ENCODE results near the gene CNNM2.

The CNNM2 gene

GRCh38 chr10:103080891-103081581 is 162.9 kb downstream of the CNNM2 start:
- no peaks in the 10 kb centered on the region for H3K4me1 Mint-ChIP-seq

GRCh38 chr10:103082683-103083082 is 164.6 kb downstream of the CNNM2 start:
- no peak overlapping the region for H3K4me3 Mint-ChIP-seq
- no peak overlapping the region for H3K27ac Mint-ChIP-seq
- H3K4me1 Mint-ChIP-seq = no peaks in the 10 kb centered on the region
- H3K27me3 Mint-ChIP-seq (ENCODE audit: low read depth) = peaks cover 3% of the 10 kb centered on the region
- TF ChIP-seq, protein P1, sequence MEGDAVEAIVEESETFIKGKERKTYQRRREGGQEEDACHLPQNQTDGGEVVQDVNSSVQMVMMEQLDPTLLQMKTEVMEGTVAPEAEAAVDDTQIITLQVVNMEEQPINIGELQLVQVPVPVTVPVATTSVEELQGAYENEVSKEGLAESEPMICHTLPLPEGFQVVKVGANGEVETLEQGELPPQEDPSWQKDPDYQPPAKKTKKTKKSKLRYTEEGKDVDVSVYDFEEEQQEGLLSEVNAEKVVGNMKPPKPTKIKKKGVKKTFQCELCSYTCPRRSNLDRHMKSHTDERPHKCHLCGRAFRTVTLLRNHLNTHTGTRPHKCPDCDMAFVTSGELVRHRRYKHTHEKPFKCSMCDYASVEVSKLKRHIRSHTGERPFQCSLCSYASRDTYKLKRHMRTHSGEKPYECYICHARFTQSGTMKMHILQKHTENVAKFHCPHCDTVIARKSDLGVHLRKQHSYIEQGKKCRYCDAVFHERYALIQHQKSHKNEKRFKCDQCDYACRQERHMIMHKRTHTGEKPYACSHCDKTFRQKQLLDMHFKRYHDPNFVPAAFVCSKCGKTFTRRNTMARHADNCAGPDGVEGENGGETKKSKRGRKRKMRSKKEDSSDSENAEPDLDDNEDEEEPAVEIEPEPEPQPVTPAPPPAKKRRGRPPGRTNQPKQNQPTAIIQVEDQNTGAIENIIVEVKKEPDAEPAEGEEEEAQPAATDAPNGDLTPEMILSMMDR (IDR thresholded peaks at IDR 0.05; ENCODE audit: unreplicated experiment in 3 of 3) = no peak
- H3K9me3 Mint-ChIP-seq = no peaks in the 10 kb centered on the region
- peaks cover 61% of the 10 kb centered on the region for H3K36me3 Mint-ChIP-seq (ENCODE audit: low read depth)

More at GRCh38 chr10:103080891-103081581, 162.9 kb downstream of the CNNM2 start:
- TF ChIP-seq, protein P1 (IDR thresholded peaks at IDR 0.05; ENCODE audit: unreplicated experiment in 3 of 3) = no peak
- Mint-ChIP-seq H3K4me3 (no peak overlapping the region), H3K9me3 (no peaks in the 10 kb centered on the region), H3K27me3 (ENCODE audit: low read depth) (peaks cover 3% of the 10 kb centered on the region), H3K27ac (no peak overlapping the region), H3K36me3 (ENCODE audit: low read depth) (peaks cover 63% of the 10 kb centered on the region)

DNA sequence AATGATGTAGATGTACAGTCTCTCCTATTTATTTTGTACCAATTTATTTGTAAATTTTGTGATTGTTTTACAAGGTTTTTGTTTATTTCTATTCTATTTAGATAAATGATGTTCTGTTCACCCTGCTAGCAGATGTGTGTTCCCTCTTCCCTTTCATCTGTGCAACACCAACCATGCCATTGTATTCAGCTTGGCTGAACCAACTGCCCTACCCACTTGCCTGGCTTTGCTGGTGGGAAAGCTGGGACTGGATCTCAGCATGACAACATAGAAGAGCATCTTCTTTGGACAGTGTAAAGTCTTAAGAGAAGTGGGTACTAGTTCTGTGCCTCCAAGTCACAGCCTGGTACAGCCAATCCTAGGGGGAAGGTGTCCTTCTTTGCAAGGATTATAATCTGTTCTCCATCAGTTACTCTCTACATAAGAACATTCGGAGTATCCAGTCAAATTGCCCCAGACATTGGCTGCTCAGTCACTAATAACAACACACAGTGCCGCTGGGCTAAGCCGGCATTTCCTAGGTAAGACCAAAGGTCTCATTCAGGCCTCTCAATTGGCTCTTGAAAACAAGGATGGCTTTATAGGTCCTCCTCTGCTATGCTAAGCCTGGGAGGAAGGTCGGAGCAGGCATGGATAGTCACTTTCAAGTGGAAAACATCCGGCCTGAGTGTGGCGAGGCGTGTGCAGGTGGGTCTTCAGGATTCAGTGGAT is 165.3 kb downstream of the CNNM2 start:
- H3K4me1 Mint-ChIP-seq = no peaks in the 10 kb centered on the region
- no peak overlapping the region for H3K27ac Mint-ChIP-seq
- TF ChIP-seq, protein P1 (IDR thresholded peaks at IDR 0.05; ENCODE audit: unreplicated experiment in 3 of 3) = no peak
- H3K27me3 Mint-ChIP-seq (ENCODE audit: low read depth) = no peaks in the 10 kb centered on the region
- H3K4me3 Mint-ChIP-seq = no peak overlapping the region
- H3K9me3 Mint-ChIP-seq = no peaks in the 10 kb centered on the region
- peaks cover 60% of the 10 kb centered on the region for H3K36me3 Mint-ChIP-seq (ENCODE audit: low read depth)

GRCh38 chr10:103083977-103084320 is 165.9 kb downstream of the CNNM2 start:
- Mint-ChIP-seq H3K27me3 (ENCODE audit: low read depth) (no peaks in the 10 kb centered on the region), H3K27ac (no peak overlapping the region), H3K4me1 (no peaks in the 10 kb centered on the region), H3K36me3 (ENCODE audit: low read depth) (peaks cover 60% of the 10 kb centered on the region), H3K9me3 (no peaks in the 10 kb centered on the region), H3K4me3 (no peak overlapping the region)
- TF ChIP-seq, protein P1 (IDR thresholded peaks at IDR 0.05; ENCODE audit: unreplicated experiment in 3 of 3) = no peak

GRCh38 chr10:103086261-103086660 is 168.2 kb downstream of the CNNM2 start:
- H3K4me1 Mint-ChIP-seq = no peaks in the 10 kb centered on the region
- no peak overlapping the region for H3K27ac Mint-ChIP-seq
- peaks cover 80% of the 10 kb centered on the region for H3K36me3 Mint-ChIP-seq (ENCODE audit: low read depth)
- no peaks in the 10 kb centered on the region for H3K27me3 Mint-ChIP-seq (ENCODE audit: low read depth)
- H3K4me3 Mint-ChIP-seq = no peak overlapping the region
- no peaks in the 10 kb centered on the region for H3K9me3 Mint-ChIP-seq
- TF ChIP-seq, protein P1 (IDR thresholded peaks at IDR 0.05; ENCODE audit: unreplicated experiment in 3 of 3) = no peak

GRCh38 chr10:103086799-103087198 is 168.7 kb downstream of the CNNM2 start:
- Mint-ChIP-seq H3K27me3 (ENCODE audit: low read depth) (no peaks in the 10 kb centered on the region), H3K9me3 (no peaks in the 10 kb centered on the region), H3K4me3 (no peak overlapping the region), H3K4me1 (no peaks in the 10 kb centered on the region), H3K36me3 (ENCODE audit: low read depth) (peaks cover 82% of the 10 kb centered on the region), H3K27ac (no peak overlapping the region)
- TF ChIP-seq, protein P1 (IDR thresholded peaks at IDR 0.05; ENCODE audit: unreplicated experiment in 3 of 3) = no peak

Data from nephron (organoid).